Smooth muscle cell (in vitro differentiated cells): ENCODE data around the gene POLN. TPM values are rescaled to one million over a fixed set of nuclear protein-coding genes. Genes with fewer than 3 reads are reported as not detected.

Experiments used
- DNase-seq: peaks from one replicate; lab custom pipeline; 2025; ENCODE audit not compliant: unreplicated experiment; lab: John Stamatoyannopoulos, UW
- H2AFZ ChIP-seq: fragments of 200-600 bp; sonication (generic); 2 replicates; pipeline ENCODE4 v1.6.0; 2016; ENCODE audit warnings: antibody characterized with exemption, low read depth, mild to moderate bottlenecking
- H3F3A ChIP-seq: fragments of 200-600 bp; sonication (generic); 2 replicates; pipeline ENCODE4 v1.6.0; 2017; ENCODE audit warnings: antibody characterized with exemption, low read depth
- H3K27ac ChIP-seq: fragments of 200-600 bp; sonication (generic); 2 replicates; pipeline ENCODE4 v1.5.1; 2016; ENCODE audit warnings: low read depth, mild to moderate bottlenecking
- H3K27me3 ChIP-seq: fragments of 200-600 bp; sonication (generic); 2 replicates; pipeline ENCODE4 v1.6.1; 2016; ENCODE audit warnings: low read depth, mild to moderate bottlenecking
- H3K36me3 ChIP-seq: fragments of 200-600 bp; sonication (generic); 2 replicates; pipeline ENCODE4 v1.5.1; 2016; ENCODE audit warnings: low read depth
- H3K4me1 ChIP-seq: fragments of 200-600 bp; sonication (generic); 2 replicates; pipeline ENCODE4 v1.5.1; 2016; ENCODE audit warnings: low read depth
- H3K4me2 ChIP-seq: fragments of 200-600 bp; sonication (generic); 2 replicates; pipeline ENCODE4 v1.6.0; 2016; ENCODE audit warnings: mild to moderate bottlenecking
- H3K4me3 ChIP-seq: fragments of 200-600 bp; sonication (generic); 2 replicates; pipeline ENCODE4 v1.5.1; 2016; ENCODE audit warnings: mild to moderate bottlenecking
- H3K79me2 ChIP-seq: fragments of 200-600 bp; sonication (generic); 2 replicates; pipeline ENCODE4 v1.6.0; 2016; ENCODE audit warnings: low read depth, mild to moderate bottlenecking
- H3K9ac ChIP-seq: fragments of 200-600 bp; sonication (generic); 2 replicates; pipeline ENCODE4 v1.6.0; 2016; ENCODE audit warnings: low read depth
- H3K9me3 ChIP-seq: fragments of 200-600 bp; sonication (generic); replicated peaks from 2 replicates; pipeline ENCODE4 v1.5.1; 2016; ENCODE audit warnings: low read depth
- H4K20me1 ChIP-seq: fragments of 200-600 bp; sonication (generic); 2 replicates; pipeline ENCODE4 v1.6.0; 2016; ENCODE audit warnings: low read depth
- WGBS: methylation state at CpG from one replicate; pipeline ENCODE4 v1.1.7; 2016; ENCODE audit warnings: low lambda C conversion rate; 5-methylcytosine and 5-hydroxymethylcytosine counted together
- polyA plus RNA-seq: library from polyadenylated mRNA; unstranded; fragments of >200 nt; fragmentation: Nextera tagmentation; extraction: Ambion mirVana; gene quantifications from 2 replicates; pipeline ENCODE4 v1.2.1, GENCODE V29; 2016
- total RNA-seq: library from RNA; depleted of rRNA; stranded (reverse); fragments of >200 nt; gene quantifications from 2 replicates; pipeline ENCODE4 v1.2.3, GENCODE V29; 2014
- TF ChIP-seq, protein P1 (sequence below): fragments of 200-600 bp; sonication (generic); IDR thresholded peaks from 2 replicates; pipeline ENCODE4 v1.5.1; 2017; ENCODE audit warnings: borderline replicate concordance, mild to moderate bottlenecking, antibody characterized with exemption; ENCODE audit not compliant: insufficient read depth, poor library complexity, severe bottlenecking

The POLN gene
- total and polyA plus RNA-seq, 2 experiments from 2014 or later, result 0.35 to 3.0 TPM

DNA sequence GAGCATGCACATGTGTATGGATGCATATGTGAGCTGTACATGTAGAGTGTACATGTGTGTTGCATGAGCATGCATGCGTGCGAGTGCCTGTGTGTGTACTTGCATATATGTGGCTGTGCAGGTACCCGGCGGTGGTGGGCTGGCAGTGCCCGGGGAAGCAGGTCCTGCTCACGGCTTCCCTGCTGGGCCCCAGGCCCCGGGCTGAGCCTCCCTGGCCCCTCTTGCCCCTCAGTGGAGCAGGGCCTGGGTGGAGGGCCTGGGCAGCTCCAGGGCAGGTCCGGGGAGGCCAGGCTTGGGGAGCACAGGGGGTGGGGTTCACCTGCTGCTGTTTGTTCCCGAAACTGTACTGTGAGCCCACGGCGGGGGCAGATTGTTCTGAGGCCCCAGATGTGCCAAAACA lies 173.4 kb downstream of the POLN start:
- TF ChIP-seq, protein P1, sequence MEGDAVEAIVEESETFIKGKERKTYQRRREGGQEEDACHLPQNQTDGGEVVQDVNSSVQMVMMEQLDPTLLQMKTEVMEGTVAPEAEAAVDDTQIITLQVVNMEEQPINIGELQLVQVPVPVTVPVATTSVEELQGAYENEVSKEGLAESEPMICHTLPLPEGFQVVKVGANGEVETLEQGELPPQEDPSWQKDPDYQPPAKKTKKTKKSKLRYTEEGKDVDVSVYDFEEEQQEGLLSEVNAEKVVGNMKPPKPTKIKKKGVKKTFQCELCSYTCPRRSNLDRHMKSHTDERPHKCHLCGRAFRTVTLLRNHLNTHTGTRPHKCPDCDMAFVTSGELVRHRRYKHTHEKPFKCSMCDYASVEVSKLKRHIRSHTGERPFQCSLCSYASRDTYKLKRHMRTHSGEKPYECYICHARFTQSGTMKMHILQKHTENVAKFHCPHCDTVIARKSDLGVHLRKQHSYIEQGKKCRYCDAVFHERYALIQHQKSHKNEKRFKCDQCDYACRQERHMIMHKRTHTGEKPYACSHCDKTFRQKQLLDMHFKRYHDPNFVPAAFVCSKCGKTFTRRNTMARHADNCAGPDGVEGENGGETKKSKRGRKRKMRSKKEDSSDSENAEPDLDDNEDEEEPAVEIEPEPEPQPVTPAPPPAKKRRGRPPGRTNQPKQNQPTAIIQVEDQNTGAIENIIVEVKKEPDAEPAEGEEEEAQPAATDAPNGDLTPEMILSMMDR, result no peak
- no peaks in the 10 kb centered on the region for H3K27me3 ChIP-seq
- no peaks in the 10 kb centered on the region for H3F3A ChIP-seq
- H3K36me3 ChIP-seq, result no peaks in the 10 kb centered on the region
- no peaks in the 10 kb centered on the region for H3K79me2 ChIP-seq
- H3K9me3 ChIP-seq, result no peaks in the 10 kb centered on the region
- no peak overlapping the region for H3K4me3 ChIP-seq
- no peak overlapping the region for H3K4me2 ChIP-seq
- H3K27ac ChIP-seq, result no peak overlapping the region
- no peak overlapping the region for H3K9ac ChIP-seq
- no peaks in the 10 kb centered on the region for H4K20me1 ChIP-seq
- 89% methylated on average over 6 of the region's 11 CpGs for WGBS
- H2AFZ ChIP-seq, result no peak overlapping the region
- no peaks in the 10 kb centered on the region for H3K4me1 ChIP-seq
- no peak for DNase-seq

DNA sequence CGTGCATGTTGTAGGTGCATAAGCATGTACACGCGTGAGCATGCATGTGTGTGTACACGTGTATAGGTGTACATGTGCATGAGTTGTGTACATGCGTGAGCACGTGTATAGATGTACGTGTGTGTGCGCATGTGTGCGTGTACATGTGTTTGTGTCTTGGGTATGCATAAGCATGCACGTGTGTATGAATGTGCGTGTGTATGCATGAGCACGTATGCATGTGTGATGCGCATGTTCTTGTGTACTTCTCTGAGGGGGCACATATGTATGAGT lies 173.8 kb downstream of the POLN start:
- no peaks in the 10 kb centered on the region for H3F3A ChIP-seq
- H3K4me3 ChIP-seq, result no peak overlapping the region
- TF ChIP-seq, protein P1, result no peak
- H3K9ac ChIP-seq, result no peak overlapping the region
- no peaks in the 10 kb centered on the region for H3K27me3 ChIP-seq
- H3K79me2 ChIP-seq, result no peaks in the 10 kb centered on the region
- H4K20me1 ChIP-seq, result no peaks in the 10 kb centered on the region
- no peaks in the 10 kb centered on the region for H3K9me3 ChIP-seq
- no peak for DNase-seq
- H2AFZ ChIP-seq, result no peak overlapping the region
- no peaks in the 10 kb centered on the region for H3K4me1 ChIP-seq
- no peaks in the 10 kb centered on the region for H3K36me3 ChIP-seq
- 97% methylated on average over 13 of the region's 13 CpGs for WGBS
- H3K4me2 ChIP-seq, result no peak overlapping the region
- H3K27ac ChIP-seq, result no peak overlapping the region

DNA sequence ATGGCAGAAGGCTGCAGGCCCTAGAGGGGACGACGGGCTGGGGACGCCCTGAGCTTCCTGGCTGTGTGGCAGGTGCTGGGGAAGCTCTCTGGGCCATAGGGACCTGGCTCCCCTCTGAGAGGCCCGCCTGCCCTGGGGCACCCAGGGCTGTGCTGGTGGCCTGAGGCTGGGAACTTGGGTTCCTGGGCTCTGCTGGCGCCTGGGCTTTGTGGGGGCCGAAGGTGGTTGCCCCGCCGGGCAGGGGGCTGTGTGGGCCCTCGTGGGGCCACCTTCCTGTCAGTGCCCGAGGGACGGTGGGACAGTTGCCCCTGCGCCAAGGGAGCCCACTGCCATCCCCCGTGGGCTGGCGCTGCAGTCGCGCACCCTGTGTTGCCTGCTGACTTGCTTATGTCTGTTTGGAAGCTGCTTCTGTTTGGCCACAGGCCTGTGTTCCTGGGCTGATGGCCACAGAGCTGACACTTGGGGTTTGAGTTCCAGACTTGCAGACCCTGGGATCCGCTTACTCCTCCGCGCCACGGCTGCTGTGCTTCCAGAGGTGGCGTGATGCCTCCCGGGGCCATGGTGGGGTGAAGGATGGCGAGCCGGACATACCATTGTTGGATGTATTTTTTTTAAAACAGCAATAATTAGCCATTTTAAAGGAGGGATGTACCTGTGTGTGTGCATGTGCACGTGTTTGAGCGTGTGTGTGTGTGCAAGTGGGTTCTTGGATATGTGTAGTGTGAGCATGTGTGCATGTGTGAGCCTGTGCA lies 174.3 kb downstream of the POLN start:
- 92% methylated on average over 26 of the region's 26 CpGs for WGBS
- Histone ChIP-seq H3K4me3 (no peak overlapping the region), H3K4me2 (no peak overlapping the region), H3K36me3 (no peaks in the 10 kb centered on the region), H3K79me2 (no peaks in the 10 kb centered on the region), H3K4me1 (no peaks in the 10 kb centered on the region), H2AFZ (no peak overlapping the region), H3K9ac (no peak overlapping the region), H3F3A (no peaks in the 10 kb centered on the region), H3K27me3 (no peaks in the 10 kb centered on the region), H3K9me3 (no peaks in the 10 kb centered on the region), H4K20me1 (no peaks in the 10 kb centered on the region), H3K27ac (no peak overlapping the region)
- DNase-seq, result no peak
- TF ChIP-seq, protein P1, result no peak
